Bladder microvascular endothelial cell (primary cell): ENCODE measurements around the gene NDRG2. TPM values are rescaled to one million over a fixed set of nuclear protein-coding genes. Genes with fewer than 3 reads are reported as not detected.

Source experiments
- total RNA-seq: library from RNA; depleted of rRNA; stranded (reverse); fragments of >200 nt; gene quantifications from 2 replicates; pipeline ENCODE4 v1.2.3, GENCODE V29; 2014

The NDRG2 gene
- 0.65 and 1.5 TPM in 2 replicates for total RNA-seq

GRCh38 chr14:21024585-21025370 lies at the start of gene NDRG2:
NDRG2 (minus strand) TSS chr14:21025061; CDS start chr14:21023315, 1,746 bp downstream.

GRCh38 chr14:21070083-21070609 lies 45.3 kb upstream of the NDRG2 start, which contains the start of gene ARHGEF40:
ARHGEF40 (plus strand) TSS chr14:21070304; CDS start chr14:21070397, 93 bp downstream.

GRCh38 chr14:21057803-21058675 lies 33.2 kb upstream of the NDRG2 start, which contains the start of gene RNASE8:
RNASE8 (plus strand) TSS chr14:21057822; CDS start chr14:21057893, 71 bp downstream.

GRCh38 chr14:21041676-21042433 lies 17.0 kb upstream of the NDRG2 start, which contains the start of gene RNASE7:
RNASE7 (plus strand) TSS chr14:21042362; CDS start chr14:21042993, 631 bp downstream.

GRCh38 chr14:21034707-21035106 lies 9.8 kb upstream of the NDRG2 start, which contains the start of gene RNASE13:
RNASE13 (minus strand) TSS chr14:21034807; CDS start chr14:21034288, 519 bp downstream.

GRCh38 chr14:21029917-21030316 lies 5.1 kb upstream of the NDRG2 start, which contains the start of gene TPPP2:
TPPP2 (plus strand) TSS chr14:21030217; CDS start chr14:21030582, 365 bp downstream.

GRCh38 chr14:20998674-20999366 lies 26.0 kb downstream of the NDRG2 start, which contains the start of gene SLC39A2:
SLC39A2 (plus strand) TSS chr14:20999293; CDS start chr14:20999447, 154 bp downstream.

GRCh38 chr14:20989787-20990600 lies 34.9 kb downstream of the NDRG2 start, which contains the start of gene METTL17:
METTL17 (plus strand) TSS chr14:20989980; CDS start chr14:20990003, 23 bp downstream.

Other genes with a start within 250 kb of the NDRG2 start
- not detected in 2 replicates for gene RNASE6, start 243.8 kb downstream of the NDRG2 start, total RNA-seq
- 39.1 and 99.4 TPM in 2 replicates for gene RNASE1, start 222.2 kb downstream of the NDRG2 start, total RNA-seq
- gene RNASE3, start 133.7 kb downstream of the NDRG2 start, total RNA-seq: not detected in 2 replicates
- not detected in 2 replicates for gene RNASE2, start 69.6 kb downstream of the NDRG2 start, total RNA-seq
- gene METTL17, start 35.1 kb downstream of the NDRG2 start, total RNA-seq: 20.6 and 22.3 TPM in 2 replicates
- not detected in 2 replicates for gene SLC39A2, start 25.8 kb downstream of the NDRG2 start, total RNA-seq
- not detected in 2 replicates for gene TPPP2, start 5.2 kb upstream of the NDRG2 start, total RNA-seq
- not detected in 2 replicates for gene RNASE13, start 9.7 kb upstream of the NDRG2 start, total RNA-seq
- gene RNASE7, start 17.3 kb upstream of the NDRG2 start, total RNA-seq: not detected in 2 replicates
- not detected in 2 replicates for gene RNASE8, start 32.8 kb upstream of the NDRG2 start, total RNA-seq
- gene ARHGEF40, start 45.2 kb upstream of the NDRG2 start, total RNA-seq: 3.1 and 9.9 TPM in 2 replicates
- gene ZNF219, start 73.6 kb upstream of the NDRG2 start, total RNA-seq: 3.2 and 5.2 TPM in 2 replicates
- 0.13 TPM in 1 of 2 replicates, not detected in the other for gene TMEM253, start 76.0 kb upstream of the NDRG2 start, total RNA-seq
- gene OR5AU1, start 131.0 kb upstream of the NDRG2 start, total RNA-seq: not detected in 2 replicates
- gene HNRNPC, start 244.4 kb upstream of the NDRG2 start, total RNA-seq: 659 and 666 TPM in 2 replicates